ENCODE measurements around the gene TUBGCP6.
"Not testable (repeated sequence)": the region's sequence is repeated elsewhere in the genome, so short reads cannot be mapped to it uniquely, and the experiment has no call there.

TUBGCP6 gene

GRCh38 chr22:50207383-50208140, 37.3 kb downstream of the TUBGCP6 start:
- no peak for DNase-seq

- DNase-seq: no peak
These were observed 38.2 kb downstream of the TUBGCP6 start for GRCh38 chr22:50206599-50206998.

GRCh38 chr22:50205781-50206569, 38.8 kb downstream of the TUBGCP6 start:
- DNase-seq: no peak

GRCh38 chr22:50204998-50205397, 39.8 kb downstream of the TUBGCP6 start:
- not testable (repeated sequence) for DNase-seq

GRCh38 chr22:50204571-50204970, 40.3 kb downstream of the TUBGCP6 start:
- no peak for DNase-seq

- no peak for DNase-seq
These were observed 41.5 kb downstream of the TUBGCP6 start for GRCh38 chr22:50203288-50203687.

GRCh38 chr22:50202130-50202666, 42.6 kb downstream of the TUBGCP6 start:
- no peak for DNase-seq

- DNase-seq: no peak
These were observed 43.4 kb downstream of the TUBGCP6 start for GRCh38 chr22:50201191-50202129.

- peak; percentile 94 for DNase-seq
These were observed 44.2 kb downstream of the TUBGCP6 start, which contains the start of gene SELENOO for GRCh38 chr22:50200461-50201190. TSS of gene SELENOO (plus strand) at chr22:50201011. CDS start at chr22:50201037, 26 bp downstream.

GRCh38 chr22:50199829-50200460, 44.9 kb downstream of the TUBGCP6 start:
- DNase-seq: no peak

- no peak for DNase-seq
These were observed 45.5 kb downstream of the TUBGCP6 start for GRCh38 chr22:50199251-50199721.

- DNase-seq: no peak
These were observed 46.2 kb downstream of the TUBGCP6 start for GRCh38 chr22:50198624-50199017.

- no peak for DNase-seq
These were observed 46.8 kb downstream of the TUBGCP6 start for GRCh38 chr22:50197856-50198623.

- DNase-seq: no peak
These were observed 47.6 kb downstream of the TUBGCP6 start for GRCh38 chr22:50197000-50197800.

- DNase-seq: no peak
These were observed 48.6 kb downstream of the TUBGCP6 start for GRCh38 chr22:50196256-50196655.

- no peak for DNase-seq
These were observed 50.6 kb downstream of the TUBGCP6 start for GRCh38 chr22:50194037-50194805.

- DNase-seq: no peak
These were observed 51.2 kb downstream of the TUBGCP6 start for GRCh38 chr22:50193621-50194020.

- no peak for DNase-seq
These were observed 52.2 kb downstream of the TUBGCP6 start for GRCh38 chr22:50192436-50193204.

Data from activated CD4-positive, alpha-beta T cell treated with anti-CD3 and anti-CD28 coated beads, Interleukin-2, Interleukin-6, amounts not matched to agents 100 ng/mL and 50 ng/mL, durations not matched to agents 16 hours and 8 hours (primary cell).